Neural progenitor cell (in vitro differentiated cells): ENCODE measurements around the gene LILRA1.
"Not testable (repeated sequence)": the region's sequence is repeated elsewhere in the genome, so short reads cannot be mapped to it uniquely, and the experiment has no call there.

ENCODE experiments used
- EZH2 ChIP-seq: fragments of 200-600 bp; sonication (generic); IDR thresholded peaks from 2 replicates; pipeline ENCODE4 v1.6.1; 2017; ENCODE audit warnings: antibody characterized with exemption, mild to moderate bottlenecking, moderate library complexity
- TF ChIP-seq, protein P1 (sequence below): fragments of 200-600 bp; sonication (generic); IDR thresholded peaks from 2 replicates; pipeline ENCODE4 v1.5.1; 2017; ENCODE audit warnings: antibody characterized with exemption, mild to moderate bottlenecking

GRCh38 chr19:54578268-54578667, 15.2 kb upstream of the LILRA1 start:
- TF ChIP-seq, protein P1, sequence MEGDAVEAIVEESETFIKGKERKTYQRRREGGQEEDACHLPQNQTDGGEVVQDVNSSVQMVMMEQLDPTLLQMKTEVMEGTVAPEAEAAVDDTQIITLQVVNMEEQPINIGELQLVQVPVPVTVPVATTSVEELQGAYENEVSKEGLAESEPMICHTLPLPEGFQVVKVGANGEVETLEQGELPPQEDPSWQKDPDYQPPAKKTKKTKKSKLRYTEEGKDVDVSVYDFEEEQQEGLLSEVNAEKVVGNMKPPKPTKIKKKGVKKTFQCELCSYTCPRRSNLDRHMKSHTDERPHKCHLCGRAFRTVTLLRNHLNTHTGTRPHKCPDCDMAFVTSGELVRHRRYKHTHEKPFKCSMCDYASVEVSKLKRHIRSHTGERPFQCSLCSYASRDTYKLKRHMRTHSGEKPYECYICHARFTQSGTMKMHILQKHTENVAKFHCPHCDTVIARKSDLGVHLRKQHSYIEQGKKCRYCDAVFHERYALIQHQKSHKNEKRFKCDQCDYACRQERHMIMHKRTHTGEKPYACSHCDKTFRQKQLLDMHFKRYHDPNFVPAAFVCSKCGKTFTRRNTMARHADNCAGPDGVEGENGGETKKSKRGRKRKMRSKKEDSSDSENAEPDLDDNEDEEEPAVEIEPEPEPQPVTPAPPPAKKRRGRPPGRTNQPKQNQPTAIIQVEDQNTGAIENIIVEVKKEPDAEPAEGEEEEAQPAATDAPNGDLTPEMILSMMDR: not testable (repeated sequence)
- TF ChIP-seq EZH2: not testable (repeated sequence)
